ENCODE results near the gene SLC6A18.

The SLC6A18 gene

GRCh38 chr5:1202026-1202797 lies 23.0 kb upstream of the SLC6A18 start:
- DNase-seq: no peak

- DNase-seq: no peak
Observed at GRCh38 chr5:1202798-1203185, 22.4 kb upstream of the SLC6A18 start.

GRCh38 chr5:1203311-1203967 lies 21.7 kb upstream of the SLC6A18 start:
- DNase-seq: no peak

DNA sequence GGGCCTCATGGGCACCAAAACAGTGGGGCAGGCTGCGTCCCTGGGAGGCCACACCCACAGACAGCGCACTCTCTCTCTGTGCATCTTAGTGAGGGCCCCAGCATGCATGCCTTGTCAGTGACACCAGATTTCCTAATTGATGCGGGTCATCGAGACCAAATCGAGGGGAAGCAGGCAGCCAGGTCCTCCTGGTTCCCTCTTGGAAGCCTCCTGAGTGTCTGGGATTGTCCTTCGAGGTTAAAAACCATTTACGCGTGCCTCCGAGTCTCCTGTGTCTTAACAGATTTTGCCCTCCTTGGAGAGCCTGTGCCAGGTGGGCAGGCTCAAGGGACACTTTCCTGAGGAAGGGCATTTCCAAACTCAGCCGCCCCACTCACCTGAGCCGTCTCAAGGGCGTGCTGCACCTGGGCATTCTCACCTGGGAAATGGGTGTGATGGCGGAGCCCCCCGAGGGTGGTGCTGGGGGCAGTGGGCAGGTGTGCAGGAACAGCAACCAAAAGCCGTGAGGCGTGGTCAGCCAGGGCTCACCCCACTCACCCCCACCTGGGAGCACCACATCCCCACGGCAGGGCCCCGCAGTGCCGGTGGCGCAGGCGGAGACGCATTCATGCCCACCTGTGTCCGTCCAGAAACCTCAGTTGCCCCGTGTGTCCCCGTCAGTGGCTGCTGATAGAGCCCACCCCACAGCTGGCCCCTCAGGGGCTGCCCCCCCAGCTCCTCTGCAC lies 21.1 kb upstream of the SLC6A18 start:
- no peak for DNase-seq

- peak in 4 of 58 donors; percentile 2 to 19 (median 12) for DNase-seq
Observed at GRCh38 chr5:1204693-1205242, 20.4 kb upstream of the SLC6A18 start.

DNA sequence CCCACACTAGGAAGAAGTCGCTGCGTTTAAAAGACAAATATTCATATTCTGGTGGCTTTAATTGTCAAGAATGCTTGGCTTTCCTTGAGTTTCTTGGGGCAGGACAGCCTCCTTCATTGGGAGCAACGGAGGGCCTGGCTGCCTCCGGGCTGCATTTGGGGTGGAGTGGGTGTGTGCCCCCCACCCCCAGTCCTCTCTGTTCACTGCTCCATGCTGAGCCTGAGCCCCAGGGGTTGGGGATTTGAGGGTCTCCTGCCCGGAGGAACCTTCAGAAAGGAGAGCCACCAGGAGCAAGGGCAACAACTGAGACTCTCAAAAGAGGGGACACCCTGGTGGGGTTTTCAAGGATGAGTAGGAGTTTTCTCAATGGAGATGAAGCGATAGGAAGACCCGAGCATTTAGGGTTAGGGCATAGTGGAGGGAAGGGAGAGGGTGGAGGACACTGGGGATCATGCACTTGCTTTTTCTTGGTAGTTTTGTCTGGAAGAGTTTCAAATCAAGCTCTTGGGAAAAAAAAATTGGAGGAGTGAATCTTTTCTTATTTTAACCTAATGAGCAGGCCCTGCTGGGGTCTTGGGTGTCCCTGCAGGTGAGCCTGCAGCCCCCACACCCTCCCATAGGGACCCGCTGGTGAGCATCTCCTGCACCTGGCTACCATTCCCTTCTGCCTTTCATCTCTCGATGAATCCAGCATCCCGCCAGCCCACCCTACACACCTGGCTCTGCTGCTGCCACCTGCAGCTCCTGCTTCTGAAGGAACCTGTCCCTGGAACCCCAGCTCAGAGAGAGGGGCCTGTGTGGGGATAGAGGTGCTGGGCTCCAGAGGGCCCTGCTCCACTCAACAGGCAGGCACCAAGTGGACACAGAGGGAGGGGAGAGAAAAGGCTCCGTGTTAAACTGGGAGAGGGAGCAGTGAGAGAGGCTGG lies 19.7 kb upstream of the SLC6A18 start:
- no peak for DNase-seq

GRCh38 chr5:1206521-1207412 lies 18.4 kb upstream of the SLC6A18 start:
- no peak for DNase-seq

DNA sequence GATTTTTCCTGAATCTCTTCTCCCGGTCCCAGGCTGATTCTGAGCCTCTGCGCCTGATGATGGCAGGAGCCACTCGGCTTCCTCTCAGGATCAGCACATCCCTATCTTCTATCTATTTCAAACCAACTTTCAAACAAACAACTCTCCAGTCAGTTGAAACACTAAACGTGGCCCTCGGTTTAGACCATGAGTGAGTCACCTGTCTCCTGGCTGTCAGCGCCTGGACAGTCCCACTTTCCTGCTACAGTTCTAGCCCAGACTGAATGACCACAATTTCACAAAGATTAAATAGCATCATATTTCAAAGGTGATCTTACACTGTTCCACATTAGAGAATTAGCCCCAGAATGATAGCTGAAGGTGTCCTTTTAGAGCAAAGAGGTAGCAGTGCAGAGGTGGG lies 17.6 kb upstream of the SLC6A18 start:
- no peak for DNase-seq

DNA sequence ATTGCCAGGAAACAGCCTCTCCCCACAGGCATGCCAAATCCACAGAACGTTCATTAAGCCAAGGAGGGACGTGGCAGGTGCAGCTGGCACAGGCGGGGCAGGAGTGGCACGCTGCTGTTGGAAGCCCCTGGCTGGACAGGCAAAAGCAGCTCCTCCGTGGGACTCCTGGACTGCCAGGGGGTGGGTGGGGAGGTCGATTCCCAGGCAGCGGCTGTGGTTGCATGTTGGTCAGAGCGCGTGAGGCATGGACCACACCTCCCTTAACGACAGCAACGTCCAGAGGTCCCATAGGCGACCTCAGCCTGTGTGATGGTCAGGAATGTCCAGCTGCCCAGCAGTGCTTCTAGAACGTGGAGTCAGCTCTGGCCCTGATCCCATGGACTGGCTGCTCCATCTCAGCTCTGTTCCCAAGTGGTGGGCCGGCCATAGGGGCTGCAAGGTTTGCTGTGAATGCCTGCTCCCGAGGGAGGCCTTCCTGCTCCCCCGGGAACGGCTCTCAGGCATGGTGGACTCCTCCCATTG lies 16.9 kb upstream of the SLC6A18 start:
- no peak for DNase-seq

GRCh38 chr5:1208743-1209488 lies 16.3 kb upstream of the SLC6A18 start:
- no peak for DNase-seq

DNA sequence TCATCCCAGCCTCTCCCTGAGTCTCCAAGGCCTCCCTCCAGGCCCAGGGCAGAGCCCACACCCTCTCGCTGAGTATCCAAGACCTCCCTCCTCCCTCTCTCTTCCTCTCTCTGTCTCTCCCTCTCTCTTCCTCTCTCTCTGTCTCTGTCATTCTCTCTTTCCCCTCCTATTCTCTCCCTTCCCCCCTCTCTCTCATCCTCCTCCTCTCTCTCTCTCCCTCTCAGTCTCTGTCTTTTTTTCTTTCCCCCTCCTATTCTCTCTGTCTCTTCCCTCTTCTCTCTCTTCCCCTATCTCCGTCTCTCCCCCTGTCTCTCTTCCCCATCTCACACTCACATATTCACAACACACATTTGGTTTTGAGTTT lies 15.7 kb upstream of the SLC6A18 start:
- no peak for DNase-seq

DNA sequence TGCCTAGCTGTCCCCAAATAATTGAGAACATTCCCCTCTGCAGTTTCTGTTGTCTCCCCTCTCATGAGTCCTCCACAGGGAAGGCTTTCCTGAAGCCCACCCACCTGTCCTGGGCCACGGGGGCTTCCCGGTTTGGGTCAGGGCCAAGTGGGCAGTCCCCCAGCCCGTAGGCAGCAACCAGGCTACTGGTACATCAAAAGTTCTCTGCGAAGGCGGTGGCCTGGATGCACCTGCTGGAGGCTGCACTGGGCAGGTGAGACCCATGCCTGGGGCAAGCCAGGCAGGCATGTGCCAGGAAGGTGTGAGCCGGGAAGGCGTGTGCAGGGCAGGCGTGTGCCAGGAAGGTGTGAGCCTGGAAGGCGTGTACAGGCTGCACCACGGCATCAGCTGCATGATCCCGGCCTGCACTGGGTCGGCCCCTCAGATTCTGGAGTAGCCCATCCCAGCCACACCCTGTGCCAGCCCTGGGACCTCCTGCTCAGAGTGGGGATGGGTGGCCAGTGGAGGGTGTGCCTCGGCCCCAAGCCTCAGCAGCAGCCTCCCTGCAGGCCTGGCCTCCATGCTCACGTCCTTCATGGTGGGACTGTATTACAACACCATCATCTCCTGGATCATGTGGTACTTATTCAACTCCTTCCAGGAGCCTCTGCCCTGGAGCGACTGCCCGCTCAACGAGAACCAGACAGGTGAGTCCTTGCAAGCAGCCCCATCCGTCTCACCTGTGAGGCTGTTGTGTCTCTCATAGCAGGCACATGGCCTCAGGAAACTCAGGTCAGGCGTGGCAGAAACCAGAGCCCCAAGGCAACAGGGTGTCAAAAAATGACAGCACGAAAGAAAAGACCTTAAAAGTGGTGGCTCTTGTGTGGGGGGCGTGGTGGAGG lies 15.0 kb upstream of the SLC6A18 start:
- no peak for DNase-seq

DNA sequence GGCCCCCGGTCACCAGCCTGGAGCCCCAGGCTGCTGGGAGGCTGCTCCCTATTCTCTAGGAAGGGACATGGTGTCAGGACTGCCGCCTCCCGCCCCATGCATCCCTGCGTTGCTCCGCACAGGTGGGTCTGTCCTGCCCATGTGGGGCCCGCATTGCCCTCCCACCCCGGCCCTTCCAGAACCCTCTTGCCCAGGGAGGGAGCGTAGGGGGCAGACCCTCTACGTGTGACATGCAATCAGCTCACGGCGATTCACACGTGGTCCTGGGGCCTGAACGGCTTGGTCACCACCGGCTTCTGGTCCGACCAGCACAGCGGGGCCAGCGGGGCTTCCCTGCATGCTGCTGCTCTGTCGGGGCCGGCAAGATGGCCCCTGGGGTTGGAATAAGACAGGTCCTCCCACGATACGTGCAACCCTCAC lies 14.3 kb upstream of the SLC6A18 start:
- DNase-seq: no peak

GRCh38 chr5:1211701-1212100 lies 13.5 kb upstream of the SLC6A18 start:
- DNase-seq: no peak

GRCh38 chr5:1212271-1212670 lies 12.9 kb upstream of the SLC6A18 start:
- no peak for DNase-seq

GRCh38 chr5:1212881-1213280 lies 12.3 kb upstream of the SLC6A18 start:
- no peak for DNase-seq

DNA sequence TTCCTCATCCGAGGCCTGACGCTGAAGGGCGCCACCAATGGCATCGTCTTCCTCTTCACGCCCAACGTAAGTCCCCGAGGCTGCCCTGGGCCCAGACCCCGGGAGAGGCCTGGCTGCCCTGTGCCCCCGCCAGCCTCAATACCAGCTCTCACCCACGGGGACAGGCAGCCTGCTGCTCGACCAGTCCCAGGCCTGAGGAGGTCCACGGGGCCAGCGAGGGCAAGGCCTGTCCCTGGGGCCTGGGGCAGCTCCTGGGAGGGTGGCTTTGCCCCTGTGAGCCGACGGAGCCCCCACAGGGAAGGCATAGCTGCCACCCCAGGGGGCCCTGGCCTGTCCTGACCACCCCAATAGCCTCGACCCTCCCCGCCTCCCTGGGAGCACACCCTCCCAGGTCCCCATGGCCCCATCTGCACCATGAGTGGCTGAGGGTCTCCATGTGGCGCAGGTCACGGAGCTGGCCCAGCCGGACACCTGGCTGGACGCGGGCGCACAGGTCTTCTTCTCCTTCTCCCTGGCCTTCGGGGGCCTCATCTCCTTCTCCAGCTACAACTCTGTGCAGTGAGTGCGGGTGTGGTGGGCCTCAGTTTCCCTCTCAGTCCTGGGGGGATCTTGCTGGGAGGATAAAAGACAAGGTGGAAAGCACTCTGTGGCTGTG lies 11.5 kb upstream of the SLC6A18 start:
- no peak for DNase-seq

Measured in anterior cingulate cortex (tissue), 58 donors.